Calu3 (cell line): Measurements from ENCODE around the gene LRRC32. TPM values are rescaled to one million over a fixed set of nuclear protein-coding genes. Genes with fewer than 3 reads are reported as not detected.

ENCODE experiments used
- BruUV-seq: library from RNA; stranded (reverse); fragments of 400-500 nt; replicated peaks from 2 replicates; lab custom pipeline; 2021; lab: Mats Ljungman, UMichigan
- CTCF ChIA-PET: fragments of 300-600 bp; sonication (Branson Sonifier 250); formaldehyde crosslinking; loops from one replicate; lab custom pipeline; 2022; ENCODE audit warnings: antibody characterized with exemption; lab: Charles Lee
- DNase-seq: peaks from one replicate; pipeline ENCODE4 v3.0.0; 2022
- H3K27ac Mint-ChIP-seq: one replicate; pipeline ENCODE4 v1.8.0; 2022; ENCODE audit warnings: mixed read lengths; ENCODE audit not compliant: unreplicated experiment
- H3K27me3 Mint-ChIP-seq: one replicate; pipeline ENCODE4 v1.8.0; 2022; ENCODE audit warnings: mixed read lengths; ENCODE audit not compliant: unreplicated experiment
- H3K36me3 Mint-ChIP-seq: one replicate; pipeline ENCODE4 v1.8.0; 2022; ENCODE audit warnings: mild to moderate bottlenecking, moderate library complexity, mixed read lengths; ENCODE audit not compliant: insufficient read depth, unreplicated experiment
- H3K4me1 Mint-ChIP-seq: one replicate; pipeline ENCODE4 v1.8.0; 2022; ENCODE audit warnings: mild to moderate bottlenecking, low read depth, mixed read lengths; ENCODE audit not compliant: unreplicated experiment
- H3K4me3 Mint-ChIP-seq: one replicate; pipeline ENCODE4 v1.8.0; 2022; ENCODE audit warnings: mild to moderate bottlenecking, low read depth, moderate library complexity, mixed read lengths; ENCODE audit not compliant: unreplicated experiment
- H3K9me3 Mint-ChIP-seq: one replicate; pipeline ENCODE4 v1.8.0; 2022; ENCODE audit warnings: low read depth, mixed read lengths; ENCODE audit not compliant: unreplicated experiment
- intact Hi-C: fragments of 100-400 bp; cut with micrococcal nuclease; formaldehyde crosslinking; loops from one replicate; pipeline ENCODE4 v1.10.0; 2022; ENCODE audit not compliant: unreplicated experiment
- total RNA-seq: library from RNA; stranded (reverse); gene quantifications from 2 replicates; pipeline ENCODE4 v1.2.3, GENCODE V29; 2022
- TF ChIP-seq, protein P1 (sequence below): fragments of 200-600 bp; IDR thresholded peaks from one replicate; pipeline ENCODE4 v1.8.0; 2022; ENCODE audit warnings: antibody characterized with exemption; ENCODE audit not compliant: unreplicated experiment

The LRRC32 gene
- total RNA-seq, 1 experiment from 2014 or later = not detected

DNA sequence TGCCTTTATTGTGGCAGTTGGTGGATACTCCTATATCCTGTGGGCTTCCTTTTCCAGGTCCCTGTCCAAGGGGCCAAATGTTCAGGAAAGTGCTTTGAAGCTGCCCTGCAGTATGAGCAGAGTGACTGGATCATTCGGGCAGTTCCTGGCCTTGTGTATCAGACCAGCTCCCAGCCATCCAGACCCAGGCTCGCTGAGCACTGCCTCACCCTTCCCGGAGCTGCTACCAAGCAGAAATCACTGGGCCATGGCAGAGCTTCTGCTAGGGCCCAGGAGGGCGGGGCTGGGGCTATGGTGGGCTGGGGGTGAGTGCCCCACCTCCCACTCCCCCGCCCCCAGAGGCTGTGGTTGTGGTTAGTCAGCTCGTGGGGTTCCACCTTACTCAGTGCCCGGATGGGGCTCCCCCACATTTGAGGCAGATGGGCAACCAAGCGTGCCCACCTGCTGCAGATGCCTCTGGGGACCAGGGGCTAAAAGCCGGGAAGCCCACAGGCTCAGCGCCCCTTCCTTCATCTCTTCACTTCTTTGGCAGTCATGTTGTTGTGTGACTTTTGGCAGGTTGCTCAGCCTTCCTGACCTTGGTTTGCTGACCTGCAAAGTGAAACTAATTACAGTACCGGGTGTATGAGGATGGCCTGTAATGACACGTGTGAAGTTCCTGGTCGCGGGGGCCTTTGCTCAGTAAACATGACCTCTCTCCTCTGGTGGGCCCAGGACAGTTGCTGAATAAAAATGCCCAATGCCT lies 2.1 kb upstream of the LRRC32 start:
- intact Hi-C loops = no loop called here
- H3K4me1 Mint-ChIP-seq = no peaks in the 10 kb centered on the region
- H3K36me3 Mint-ChIP-seq = peaks cover 5% of the 10 kb centered on the region
- no TSS peak for BruUV-seq
- DNase-seq = no peak
- CTCF ChIA-PET = no interaction called here
- TF ChIP-seq, protein P1, sequence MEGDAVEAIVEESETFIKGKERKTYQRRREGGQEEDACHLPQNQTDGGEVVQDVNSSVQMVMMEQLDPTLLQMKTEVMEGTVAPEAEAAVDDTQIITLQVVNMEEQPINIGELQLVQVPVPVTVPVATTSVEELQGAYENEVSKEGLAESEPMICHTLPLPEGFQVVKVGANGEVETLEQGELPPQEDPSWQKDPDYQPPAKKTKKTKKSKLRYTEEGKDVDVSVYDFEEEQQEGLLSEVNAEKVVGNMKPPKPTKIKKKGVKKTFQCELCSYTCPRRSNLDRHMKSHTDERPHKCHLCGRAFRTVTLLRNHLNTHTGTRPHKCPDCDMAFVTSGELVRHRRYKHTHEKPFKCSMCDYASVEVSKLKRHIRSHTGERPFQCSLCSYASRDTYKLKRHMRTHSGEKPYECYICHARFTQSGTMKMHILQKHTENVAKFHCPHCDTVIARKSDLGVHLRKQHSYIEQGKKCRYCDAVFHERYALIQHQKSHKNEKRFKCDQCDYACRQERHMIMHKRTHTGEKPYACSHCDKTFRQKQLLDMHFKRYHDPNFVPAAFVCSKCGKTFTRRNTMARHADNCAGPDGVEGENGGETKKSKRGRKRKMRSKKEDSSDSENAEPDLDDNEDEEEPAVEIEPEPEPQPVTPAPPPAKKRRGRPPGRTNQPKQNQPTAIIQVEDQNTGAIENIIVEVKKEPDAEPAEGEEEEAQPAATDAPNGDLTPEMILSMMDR = no peak
- H3K27me3 Mint-ChIP-seq = peaks cover 61% of the 10 kb centered on the region
- no peaks in the 10 kb centered on the region for H3K9me3 Mint-ChIP-seq
- H3K4me3 Mint-ChIP-seq = no peak overlapping the region
- no peak overlapping the region for H3K27ac Mint-ChIP-seq

DNA sequence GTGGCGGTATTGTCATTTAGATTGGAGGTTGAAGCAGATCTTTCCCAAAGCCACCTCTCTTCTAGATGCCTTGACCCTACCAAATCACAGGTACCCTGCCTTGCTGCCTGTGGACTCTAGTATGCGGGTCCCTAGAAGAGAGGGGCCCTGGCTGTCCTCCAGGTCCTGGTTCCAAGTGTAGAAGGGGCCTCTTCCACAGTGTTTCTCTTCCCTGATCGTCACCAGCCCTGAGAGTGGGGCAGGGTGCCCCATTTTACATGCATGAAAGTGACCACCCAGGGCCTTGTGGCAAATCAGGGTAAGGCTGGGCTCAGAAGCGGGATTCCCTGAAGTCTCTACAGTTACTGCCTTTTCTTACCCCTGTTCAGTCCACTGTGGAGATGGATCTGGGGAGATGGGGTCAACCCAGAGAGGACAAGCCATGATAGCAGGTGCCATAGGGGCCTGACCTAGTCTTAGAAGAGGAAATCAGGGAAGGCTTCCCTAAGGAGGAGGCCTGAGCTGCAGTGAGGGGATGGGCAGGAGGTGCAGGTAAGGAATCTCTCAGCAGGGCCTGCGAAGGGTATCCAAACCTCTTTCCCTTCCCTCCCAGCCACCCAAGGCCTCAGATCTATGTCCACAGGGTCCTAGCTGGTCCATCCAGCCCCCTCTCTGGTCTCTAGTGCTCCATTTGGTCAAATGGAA lies 1.2 kb upstream of the LRRC32 start:
- peaks cover 61% of the 10 kb centered on the region for H3K27me3 Mint-ChIP-seq
- no peaks in the 10 kb centered on the region for H3K4me1 Mint-ChIP-seq
- H3K36me3 Mint-ChIP-seq = peaks cover 5% of the 10 kb centered on the region
- intact Hi-C loops = no loop called here
- no peak for DNase-seq
- TF ChIP-seq, protein P1 = no peak
- no peak overlapping the region for H3K4me3 Mint-ChIP-seq
- CTCF ChIA-PET = no interaction called here
- no peak overlapping the region for H3K27ac Mint-ChIP-seq
- no peaks in the 10 kb centered on the region for H3K9me3 Mint-ChIP-seq
- no TSS peak for BruUV-seq

DNA sequence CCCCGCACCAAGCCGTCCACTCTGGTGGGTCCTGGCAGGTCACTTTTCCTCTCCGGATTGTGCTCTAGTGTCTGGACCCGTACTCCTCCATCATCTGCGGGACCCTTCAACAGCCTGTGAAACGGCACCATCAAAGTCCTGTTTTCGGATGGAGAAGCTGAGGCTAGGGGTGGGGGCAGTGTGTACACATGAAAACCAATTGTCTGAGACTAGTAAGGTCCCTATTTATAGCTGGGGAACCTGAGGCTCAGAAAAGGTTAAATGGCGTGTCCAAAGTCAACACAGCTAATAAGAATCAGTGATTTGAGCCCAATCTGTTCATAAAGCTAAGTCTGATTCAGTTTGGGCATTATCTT lies 668 bp upstream of the LRRC32 start:
- Mint-ChIP-seq H3K36me3 (peaks cover 5% of the 10 kb centered on the region), H3K27ac (no peak overlapping the region), H3K9me3 (no peaks in the 10 kb centered on the region), H3K4me3 (peak overlapping the region; percentile 51), H3K4me1 (no peaks in the 10 kb centered on the region), H3K27me3 (peaks cover 56% of the 10 kb centered on the region)
- TF ChIP-seq, protein P1 = no peak
- no TSS peak for BruUV-seq
- DNase-seq = no peak
- intact Hi-C loops = no loop called here
- CTCF ChIA-PET = no interaction called here

DNA sequence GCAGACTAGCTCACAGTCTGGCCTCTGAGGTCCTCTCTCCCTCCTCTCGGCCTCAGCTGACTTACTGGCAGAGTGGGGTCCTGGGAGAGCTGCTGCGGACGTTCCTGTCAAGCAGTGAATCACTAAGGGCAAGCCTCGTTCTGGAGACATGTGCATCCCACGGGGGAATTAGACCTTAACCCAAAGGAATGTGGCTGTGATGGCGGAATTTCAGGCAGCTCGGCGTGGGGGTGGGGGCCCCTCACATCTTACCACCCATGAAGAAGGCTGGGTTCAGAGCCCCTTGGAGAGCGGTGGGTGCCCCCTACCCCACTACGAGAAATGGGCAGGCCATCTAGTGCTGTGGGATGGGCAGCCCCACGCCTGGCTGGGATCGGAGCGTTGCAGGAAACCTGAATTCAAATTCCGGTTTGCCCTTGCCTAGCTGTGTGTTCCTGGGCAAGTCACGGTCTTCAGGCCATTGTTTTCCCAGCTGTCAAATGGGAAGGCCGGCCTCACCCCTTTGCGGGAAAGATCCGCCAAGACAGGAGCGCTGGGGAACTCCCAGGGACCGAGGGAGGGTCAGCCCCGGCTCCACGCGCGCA lies 554 bp downstream of the LRRC32 start:
- BruUV-seq = no TSS peak
- H3K9me3 Mint-ChIP-seq = no peaks in the 10 kb centered on the region
- no peak overlapping the region for H3K27ac Mint-ChIP-seq
- DNase-seq = no peak
- TF ChIP-seq, protein P1 = no peak
- CTCF ChIA-PET = interaction anchor here (0.9 kb wide), 1 partner anchor 10 kb away, joined by 3 read pairs; no protein-coding TSS in a partner anchor
- peak overlapping the region; percentile 51 for H3K4me3 Mint-ChIP-seq
- H3K36me3 Mint-ChIP-seq = peaks cover 5% of the 10 kb centered on the region
- intact Hi-C loops = no loop called here
- no peaks in the 10 kb centered on the region for H3K4me1 Mint-ChIP-seq
- H3K27me3 Mint-ChIP-seq = peaks cover 50% of the 10 kb centered on the region
